Stimulated activated CD4-positive, alpha-beta T cell treated with anti-CD3 and anti-CD28 coated beads, Interleukin-15, amount 100 ng/mL, for 1 hour (primary cell): ENCODE results near the gene NUDT14.
A peak's percentile ranks its signal among the peaks of the same experiment; 100 is the strongest.

Experiments
- DNase-seq, 2 donors: peaks; one replicate each; pipeline ENCODE4 v3.0.0-alpha.2; 2020; ENCODE audit warnings: low read depth in 1 of 2, low spot score in 1 of 2

Gene NUDT14

GRCh38 chr14:105180592-105181548 lies at the start of gene NUDT14:
Gene NUDT14 (minus strand): TSS chr14:105181312. CDS start chr14:105181209, 103 bp downstream.
- peak; percentile 82 to 83 for DNase-seq

GRCh38 chr14:105229099-105229655 lies 48.1 kb upstream of the NUDT14 start:
- DNase-seq: no peak

- DNase-seq: no peak
Measured at GRCh38 chr14:105228562-105228961, 47.5 kb upstream of the NUDT14 start.

GRCh38 chr14:105227346-105227745 lies 46.2 kb upstream of the NUDT14 start:
- DNase-seq: no peak

- no peak for DNase-seq
Measured at GRCh38 chr14:105226198-105226597, 45.1 kb upstream of the NUDT14 start.

GRCh38 chr14:105224845-105225570 lies 43.9 kb upstream of the NUDT14 start:
- DNase-seq: no peak

- no peak for DNase-seq
Measured at GRCh38 chr14:105223770-105224544, 42.8 kb upstream of the NUDT14 start.

- no peak for DNase-seq
Measured at GRCh38 chr14:105223260-105223659, 42.1 kb upstream of the NUDT14 start.

- DNase-seq: no peak
Measured at GRCh38 chr14:105221598-105222178, 40.6 kb upstream of the NUDT14 start.

- DNase-seq: no peak
Measured at GRCh38 chr14:105220699-105221597, 39.8 kb upstream of the NUDT14 start.

GRCh38 chr14:105219753-105220152 lies 38.6 kb upstream of the NUDT14 start:
- no peak for DNase-seq

- DNase-seq: no peak
Measured at GRCh38 chr14:105219043-105219612, 38.0 kb upstream of the NUDT14 start.

- DNase-seq: no peak
Measured at GRCh38 chr14:105218611-105219010, 37.5 kb upstream of the NUDT14 start.

GRCh38 chr14:105217774-105218173 lies 36.7 kb upstream of the NUDT14 start:
- DNase-seq: no peak

- DNase-seq: no peak
Measured at GRCh38 chr14:105216490-105217247, 35.6 kb upstream of the NUDT14 start.

GRCh38 chr14:105215602-105216001 lies 34.5 kb upstream of the NUDT14 start:
- DNase-seq: no peak

- DNase-seq: no peak
Measured at GRCh38 chr14:105214324-105214915, 33.3 kb upstream of the NUDT14 start.

GRCh38 chr14:105213361-105213760 lies 32.2 kb upstream of the NUDT14 start:
- no peak for DNase-seq
